Smooth muscle cell (in vitro differentiated cells): Measurements from ENCODE around the gene ELL2. TPM values are rescaled to one million over a fixed set of nuclear protein-coding genes. Genes with fewer than 3 reads are reported as not detected.

Experiments
- DNase-seq: peaks from one replicate; lab custom pipeline; 2025; ENCODE audit not compliant: unreplicated experiment; lab: John Stamatoyannopoulos, UW
- H2AFZ ChIP-seq: fragments of 200-600 bp; sonication (generic); 2 replicates; pipeline ENCODE4 v1.6.0; 2016; ENCODE audit warnings: antibody characterized with exemption, low read depth, mild to moderate bottlenecking
- H3F3A ChIP-seq: fragments of 200-600 bp; sonication (generic); 2 replicates; pipeline ENCODE4 v1.6.0; 2017; ENCODE audit warnings: antibody characterized with exemption, low read depth
- H3K27ac ChIP-seq: fragments of 200-600 bp; sonication (generic); 2 replicates; pipeline ENCODE4 v1.5.1; 2016; ENCODE audit warnings: low read depth, mild to moderate bottlenecking
- H3K27me3 ChIP-seq: fragments of 200-600 bp; sonication (generic); 2 replicates; pipeline ENCODE4 v1.6.1; 2016; ENCODE audit warnings: low read depth, mild to moderate bottlenecking
- H3K36me3 ChIP-seq: fragments of 200-600 bp; sonication (generic); 2 replicates; pipeline ENCODE4 v1.5.1; 2016; ENCODE audit warnings: low read depth
- H3K4me1 ChIP-seq: fragments of 200-600 bp; sonication (generic); 2 replicates; pipeline ENCODE4 v1.5.1; 2016; ENCODE audit warnings: low read depth
- H3K4me2 ChIP-seq: fragments of 200-600 bp; sonication (generic); 2 replicates; pipeline ENCODE4 v1.6.0; 2016; ENCODE audit warnings: mild to moderate bottlenecking
- H3K4me3 ChIP-seq: fragments of 200-600 bp; sonication (generic); 2 replicates; pipeline ENCODE4 v1.5.1; 2016; ENCODE audit warnings: mild to moderate bottlenecking
- H3K79me2 ChIP-seq: fragments of 200-600 bp; sonication (generic); 2 replicates; pipeline ENCODE4 v1.6.0; 2016; ENCODE audit warnings: low read depth, mild to moderate bottlenecking
- H3K9ac ChIP-seq: fragments of 200-600 bp; sonication (generic); 2 replicates; pipeline ENCODE4 v1.6.0; 2016; ENCODE audit warnings: low read depth
- H3K9me3 ChIP-seq: fragments of 200-600 bp; sonication (generic); replicated peaks from 2 replicates; pipeline ENCODE4 v1.5.1; 2016; ENCODE audit warnings: low read depth
- H4K20me1 ChIP-seq: fragments of 200-600 bp; sonication (generic); 2 replicates; pipeline ENCODE4 v1.6.0; 2016; ENCODE audit warnings: low read depth
- WGBS: methylation state at CpG from one replicate; pipeline ENCODE4 v1.1.7; 2016; ENCODE audit warnings: low lambda C conversion rate; 5-methylcytosine and 5-hydroxymethylcytosine counted together
- polyA plus RNA-seq: library from polyadenylated mRNA; unstranded; fragments of >200 nt; fragmentation: Nextera tagmentation; extraction: Ambion mirVana; gene quantifications from 2 replicates; pipeline ENCODE4 v1.2.1, GENCODE V29; 2016
- total RNA-seq: library from RNA; depleted of rRNA; stranded (reverse); fragments of >200 nt; gene quantifications from 2 replicates; pipeline ENCODE4 v1.2.3, GENCODE V29; 2014
- TF ChIP-seq, protein P1 (sequence below): fragments of 200-600 bp; sonication (generic); IDR thresholded peaks from 2 replicates; pipeline ENCODE4 v1.5.1; 2017; ENCODE audit warnings: borderline replicate concordance, mild to moderate bottlenecking, antibody characterized with exemption; ENCODE audit not compliant: insufficient read depth, poor library complexity, severe bottlenecking

ELL2 gene
- total and polyA plus RNA-seq, 2 experiments from 2014 or later = 14.4 to 49.9 TPM

GRCh38 chr5:95918421-95919006, 43.1 kb downstream of the ELL2 start:
- H4K20me1 ChIP-seq = peaks cover 86% of the 10 kb centered on the region
- H3F3A ChIP-seq = no peaks in the 10 kb centered on the region
- no peak overlapping the region for H3K27ac ChIP-seq
- H3K79me2 ChIP-seq = peaks cover 11% of the 10 kb centered on the region
- H3K4me2 ChIP-seq = no peak overlapping the region
- no peak overlapping the region for H3K4me3 ChIP-seq
- peaks cover 12% of the 10 kb centered on the region for H3K4me1 ChIP-seq
- H2AFZ ChIP-seq = no peak overlapping the region
- H3K9me3 ChIP-seq = no peaks in the 10 kb centered on the region
- H3K9ac ChIP-seq = no peak overlapping the region
- 89% methylated on average over 3 of the region's 3 CpGs for WGBS
- H3K27me3 ChIP-seq = no peaks in the 10 kb centered on the region
- TF ChIP-seq, protein P1, sequence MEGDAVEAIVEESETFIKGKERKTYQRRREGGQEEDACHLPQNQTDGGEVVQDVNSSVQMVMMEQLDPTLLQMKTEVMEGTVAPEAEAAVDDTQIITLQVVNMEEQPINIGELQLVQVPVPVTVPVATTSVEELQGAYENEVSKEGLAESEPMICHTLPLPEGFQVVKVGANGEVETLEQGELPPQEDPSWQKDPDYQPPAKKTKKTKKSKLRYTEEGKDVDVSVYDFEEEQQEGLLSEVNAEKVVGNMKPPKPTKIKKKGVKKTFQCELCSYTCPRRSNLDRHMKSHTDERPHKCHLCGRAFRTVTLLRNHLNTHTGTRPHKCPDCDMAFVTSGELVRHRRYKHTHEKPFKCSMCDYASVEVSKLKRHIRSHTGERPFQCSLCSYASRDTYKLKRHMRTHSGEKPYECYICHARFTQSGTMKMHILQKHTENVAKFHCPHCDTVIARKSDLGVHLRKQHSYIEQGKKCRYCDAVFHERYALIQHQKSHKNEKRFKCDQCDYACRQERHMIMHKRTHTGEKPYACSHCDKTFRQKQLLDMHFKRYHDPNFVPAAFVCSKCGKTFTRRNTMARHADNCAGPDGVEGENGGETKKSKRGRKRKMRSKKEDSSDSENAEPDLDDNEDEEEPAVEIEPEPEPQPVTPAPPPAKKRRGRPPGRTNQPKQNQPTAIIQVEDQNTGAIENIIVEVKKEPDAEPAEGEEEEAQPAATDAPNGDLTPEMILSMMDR = no peak
- no peak for DNase-seq
- no peaks in the 10 kb centered on the region for H3K36me3 ChIP-seq

- TF ChIP-seq, protein P1 = no peak
- H3K4me1 ChIP-seq = peaks cover 18% of the 10 kb centered on the region
- no peaks in the 10 kb centered on the region for H3K36me3 ChIP-seq
- no peak overlapping the region for H3K27ac ChIP-seq
- no peak overlapping the region for H2AFZ ChIP-seq
- no peaks in the 10 kb centered on the region for H3F3A ChIP-seq
- H3K4me3 ChIP-seq = no peak overlapping the region
- H3K27me3 ChIP-seq = no peaks in the 10 kb centered on the region
- H3K79me2 ChIP-seq = peaks cover 11% of the 10 kb centered on the region
- H3K4me2 ChIP-seq = no peak overlapping the region
- H3K9ac ChIP-seq = no peak overlapping the region
- H3K9me3 ChIP-seq = no peaks in the 10 kb centered on the region
- DNase-seq = no peak
- H4K20me1 ChIP-seq = peaks cover 90% of the 10 kb centered on the region
Measured at GRCh38 chr5:95917207-95917606, 44.4 kb downstream of the ELL2 start.

GRCh38 chr5:95916687-95917085, 45.0 kb downstream of the ELL2 start:
- Histone ChIP-seq H3K36me3 (no peaks in the 10 kb centered on the region), H3F3A (no peaks in the 10 kb centered on the region), H3K9ac (no peak overlapping the region), H2AFZ (no peak overlapping the region), H3K79me2 (peaks cover 11% of the 10 kb centered on the region), H3K4me2 (no peak overlapping the region), H3K9me3 (no peaks in the 10 kb centered on the region), H4K20me1 (peaks cover 88% of the 10 kb centered on the region), H3K27ac (no peak overlapping the region), H3K4me1 (peaks cover 22% of the 10 kb centered on the region), H3K27me3 (no peaks in the 10 kb centered on the region), H3K4me3 (no peak overlapping the region)
- no peak for DNase-seq
- TF ChIP-seq, protein P1 = no peak
- 82% methylated on average over 4 of the region's 4 CpGs for WGBS

DNA sequence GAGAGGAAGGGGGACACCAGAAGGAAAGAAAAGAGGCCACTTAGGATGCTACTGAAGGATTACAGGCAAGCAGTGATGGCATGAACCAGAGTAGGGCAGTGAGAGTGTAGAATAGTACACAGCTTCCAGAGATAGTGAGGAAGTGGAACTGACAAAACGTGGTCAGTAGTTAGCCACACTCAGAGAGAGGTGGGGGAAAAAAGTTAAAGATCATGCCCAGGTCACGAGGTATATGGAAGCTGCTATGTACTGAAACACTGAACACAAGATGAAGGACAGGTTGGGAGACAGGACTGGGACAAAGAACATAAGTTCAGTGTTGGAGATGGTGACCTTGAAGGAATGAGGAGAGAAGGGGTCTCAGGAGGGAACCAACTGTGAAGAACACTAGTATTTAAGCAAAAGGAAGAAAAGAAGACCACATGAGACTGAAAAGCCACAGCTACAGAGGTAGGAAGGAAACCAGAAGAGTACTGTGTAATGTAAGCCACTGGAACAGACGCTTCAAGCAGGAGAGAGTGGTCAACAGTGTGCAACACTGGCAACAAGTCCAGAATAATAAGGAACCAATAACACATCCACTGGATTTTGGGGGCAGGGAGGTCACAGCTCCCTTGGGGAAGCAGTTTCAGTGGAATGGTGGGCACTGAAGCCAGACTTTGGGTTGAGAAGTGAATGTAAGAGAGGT, 45.5 kb downstream of the ELL2 start:
- no peaks in the 10 kb centered on the region for H3K36me3 ChIP-seq
- H3K27ac ChIP-seq = no peak overlapping the region
- no peak for DNase-seq
- H3K4me3 ChIP-seq = no peak overlapping the region
- H3K4me1 ChIP-seq = peaks cover 25% of the 10 kb centered on the region
- peaks cover 88% of the 10 kb centered on the region for H4K20me1 ChIP-seq
- no peak overlapping the region for H3K9ac ChIP-seq
- no peaks in the 10 kb centered on the region for H3F3A ChIP-seq
- H3K4me2 ChIP-seq = no peak overlapping the region
- H3K79me2 ChIP-seq = peaks cover 11% of the 10 kb centered on the region
- no peaks in the 10 kb centered on the region for H3K27me3 ChIP-seq
- H3K9me3 ChIP-seq = no peaks in the 10 kb centered on the region
- TF ChIP-seq, protein P1 = no peak
- 80% methylated on average over 3 of the region's 3 CpGs for WGBS
- no peak overlapping the region for H2AFZ ChIP-seq
